ENCODE data around the gene PTPRU.

GRCh38 chr1:29254346-29254745, 18.0 kb downstream of the PTPRU start:
- no peak for TF ChIP-seq CTCF (IDR thresholded peaks at IDR 0.05; ENCODE audit: low read depth, low read length, missing input control)
- no peak for TF ChIP-seq REST (IDR thresholded peaks at IDR 0.05)
- no peak for TF ChIP-seq ZBTB33 (IDR thresholded peaks at IDR 0.05)
- no peak for TF ChIP-seq YY1 (IDR thresholded peaks at IDR 0.05)
- no peak for TF ChIP-seq HNF4A (conservative IDR thresholded peaks at IDR 0.05)
- no peak for TF ChIP-seq RAD21 (IDR thresholded peaks at IDR 0.05)
- TF ChIP-seq JUND (IDR thresholded peaks at IDR 0.05), result no peak
- TF ChIP-seq EGR1 (IDR thresholded peaks at IDR 0.05; ENCODE audit: low read depth in 2 of 2), result no peak
- no peak for TF ChIP-seq MAX (IDR thresholded peaks at IDR 0.05)
- TF ChIP-seq TAF1 (conservative IDR thresholded peaks at IDR 0.05), result no peak
- TF ChIP-seq SP1 (IDR thresholded peaks at IDR 0.05), result no peak
- no peak for TF ChIP-seq HNF4G (IDR thresholded peaks at IDR 0.05)
- TF ChIP-seq GABPA (IDR thresholded peaks at IDR 0.05 in 1 of 2, conservative IDR thresholded peaks at IDR 0.05 in 1 of 2), result no peak
